ENCODE results near the gene RSBN1. TPM values are rescaled to one million over a fixed set of nuclear protein-coding genes. Genes with fewer than 3 reads are reported as not detected.
A peak's percentile ranks its signal among the peaks of the same experiment; 100 is the strongest.

RSBN1 gene
- total RNA-seq, 1 experiment from 2014 or later = 10.7 TPM

- H3K27ac ChIP-seq (ENCODE audit: low read length) = peak overlapping the region; percentile 93
- H3K4me1 ChIP-seq (ENCODE audit: control insufficient read depth, insufficient read depth, low read length) = peaks cover 6% of the 10 kb centered on the region
- no TSS peak for BruUV-seq (replicated peaks)
- H3K27me3 ChIP-seq (ENCODE audit: control insufficient read depth, insufficient read depth, low read length) = no peaks in the 10 kb centered on the region
- in situ Hi-C loops (cut with HindIII; ENCODE audit: low pct_unique_long_range_greater_than_20kb, low sequenced_read_pairs) = no loop called here
- intact Hi-C loops (cut with micrococcal nuclease; ENCODE audit: unreplicated experiment) = no loop called here
- H3K36me3 ChIP-seq (ENCODE audit: control insufficient read depth, insufficient read depth, low read length) = peaks cover 5% of the 10 kb centered on the region
- POLR2A ChIA-PET = interaction anchor here (0.5 to 0.7 kb wide), 3 partner anchors 12 to 45 kb away, joined by 3 to 16 read pairs (median 5); no protein-coding TSS in a partner anchor
- H3K4me3 ChIP-seq (ENCODE audit: low read depth in 2 of 2, low read length in 2 of 2) = peak overlapping the region; percentile 54 to 79
- TF ChIP-seq TCF7L2 (IDR thresholded peaks at IDR 0.05; ENCODE audit: low read depth, low read length) (no peak), REST (IDR thresholded peaks at IDR 0.05; ENCODE audit: insufficient read depth in 1 of 2, low read depth in 2 of 2, low read length in 1 of 2) (no peak), SIN3A (IDR thresholded peaks at IDR 0.05; ENCODE audit: borderline replicate concordance, insufficient read depth, low read depth, low read length) (no peak), CTCF (IDR thresholded peaks at IDR 0.05) (no peak), POLR2AphosphoS5 (IDR thresholded peaks at IDR 0.05; ENCODE audit: low read depth, low read length) (no peak)
- no peaks in the 10 kb centered on the region for H3K9me3 ChIP-seq (ENCODE audit: control insufficient read depth, insufficient read depth, low read depth, low read length)
- ATAC-seq (no peak), DNase-seq (ENCODE audit: low read depth, low spot score) (no peak)
- CTCF ChIA-PET = no interaction called here
Observed at GRCh38 chr1:113760102-113761080, 51.9 kb downstream of the RSBN1 start.

GRCh38 chr1:113759333-113760101 lies 52.8 kb downstream of the RSBN1 start, which contains the start of gene PHTF1:
Gene PHTF1 (minus strand): TSS chr1:113759486. CDS start chr1:113758703, 783 bp downstream.
- no peaks in the 10 kb centered on the region for H3K27me3 ChIP-seq (ENCODE audit: control insufficient read depth, insufficient read depth, low read length)
- H3K4me1 ChIP-seq (ENCODE audit: control insufficient read depth, insufficient read depth, low read length) = peaks cover 6% of the 10 kb centered on the region
- no peak for DNase-seq (ENCODE audit: low read depth, low spot score)
- H3K36me3 ChIP-seq (ENCODE audit: control insufficient read depth, insufficient read depth, low read length) = peaks cover 8% of the 10 kb centered on the region
- no peak for TF ChIP-seq CTCF (IDR thresholded peaks at IDR 0.05)
- TF ChIP-seq SIN3A (IDR thresholded peaks at IDR 0.05; ENCODE audit: borderline replicate concordance, insufficient read depth, low read depth, low read length) = no peak
- peak; percentile 55 for TF ChIP-seq POLR2AphosphoS5 (IDR thresholded peaks at IDR 0.05; ENCODE audit: low read depth, low read length)
- peak; percentile 21; the same call in 1 of the 2 replicates for TF ChIP-seq TCF7L2 (IDR thresholded peaks at IDR 0.05; ENCODE audit: low read depth, low read length)
- intact Hi-C loops (cut with micrococcal nuclease; ENCODE audit: unreplicated experiment) (no loop called here), in situ Hi-C loops (cut with HindIII; ENCODE audit: low pct_unique_long_range_greater_than_20kb, low sequenced_read_pairs) (no loop called here)
- H3K27ac ChIP-seq (ENCODE audit: low read length) = peak within 1 kb of the TSS; percentile 93
- no TSS peak for BruUV-seq (replicated peaks)
- peak; percentile 96 for ATAC-seq
- POLR2A ChIA-PET = interaction anchor here (0.6 kb wide), 4 partner anchors 37 to 368 kb away, joined by 3 to 9 read pairs (median 4); partner anchors contain the start of gene DCLRE1B
- H3K9me3 ChIP-seq (ENCODE audit: control insufficient read depth, insufficient read depth, low read depth, low read length) = no peaks in the 10 kb centered on the region
- CTCF ChIA-PET = no interaction called here
- peak within 1 kb of the TSS; percentile 54 to 79 for H3K4me3 ChIP-seq (ENCODE audit: low read depth in 2 of 2, low read length in 2 of 2)
